ENCODE measurements around the gene GPR137B.

The GPR137B gene

GRCh38 chr1:236235116-236235515 lies 92.8 kb downstream of the GPR137B start:
- Histone ChIP-seq H3K4me2 (ENCODE audit: low read length) (no peak overlapping the region), H3K36me3 (ENCODE audit: control insufficient read depth, low read length) (peaks cover 17% of the 10 kb centered on the region), H3K4me1 (ENCODE audit: control insufficient read depth, low read length) (no peaks in the 10 kb centered on the region), H3K9me2 (replicated peaks; ENCODE audit: control insufficient read depth, low read length) (no peaks in the 10 kb centered on the region), H3K79me2 (ENCODE audit: control insufficient read depth, low read length) (no peaks in the 10 kb centered on the region), H3F3A (ENCODE audit: control insufficient read depth, insufficient read depth) (0 out of 2 replicates have a peak, but pooled peaks cover 4% of the 10 kb centered on the region), H3K4me3 (ENCODE audit: low read length) (no peak overlapping the region), H3K9me3 (ENCODE audit: control insufficient read depth, insufficient read depth, low read length) (no peaks in the 10 kb centered on the region), H3K27me3 (ENCODE audit: control insufficient read depth, low read length) (no peaks in the 10 kb centered on the region), H3K27ac (ENCODE audit: low read depth, low read length) (no peak overlapping the region), H4K20me1 (ENCODE audit: control insufficient read depth, insufficient read depth, low read depth, low read length) (no peaks in the 10 kb centered on the region)
- TF ChIP-seq EZH2phosphoT487 (IDR thresholded peaks at IDR 0.05; ENCODE audit: borderline replicate concordance, low read length) (no peak), CTCF (IDR thresholded peaks at IDR 0.05; ENCODE audit: low read depth, low read length, poor library complexity, severe bottlenecking) (no peak)

DNA sequence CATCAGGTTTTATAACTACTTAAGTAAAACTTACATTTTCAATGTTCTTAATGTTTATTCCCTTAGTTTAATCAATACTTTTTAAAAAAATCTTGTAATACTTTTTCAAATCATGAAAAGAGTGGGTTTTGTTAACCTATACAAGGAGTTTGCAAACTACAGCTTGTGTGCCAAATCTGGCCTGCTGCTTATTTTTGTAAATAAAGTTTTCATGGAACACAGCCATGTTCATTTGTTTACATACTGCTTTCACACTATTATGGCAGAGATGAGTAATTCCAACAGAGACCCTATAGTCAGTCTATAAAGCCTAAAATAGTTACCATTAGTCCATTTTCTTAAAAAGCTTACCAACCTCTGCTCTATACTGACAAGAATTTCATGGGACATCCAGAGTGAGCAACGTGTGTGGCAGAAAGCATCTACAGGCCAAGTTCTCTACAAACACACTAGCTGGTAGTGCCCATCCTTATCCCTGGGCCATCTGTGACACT lies 96.8 kb downstream of the GPR137B start:
- 0 out of 2 replicates have a peak, but pooled peaks cover 4% of the 10 kb centered on the region for H3F3A ChIP-seq (ENCODE audit: control insufficient read depth, insufficient read depth)
- H3K4me1 ChIP-seq (ENCODE audit: control insufficient read depth, low read length) = no peaks in the 10 kb centered on the region
- H4K20me1 ChIP-seq (ENCODE audit: control insufficient read depth, insufficient read depth, low read depth, low read length) = no peaks in the 10 kb centered on the region
- no peak overlapping the region for H3K4me2 ChIP-seq (ENCODE audit: low read length)
- no peak for TF ChIP-seq CTCF (IDR thresholded peaks at IDR 0.05; ENCODE audit: low read depth, low read length, poor library complexity, severe bottlenecking)
- H3K27me3 ChIP-seq (ENCODE audit: control insufficient read depth, low read length) = no peaks in the 10 kb centered on the region
- no peak overlapping the region for H3K4me3 ChIP-seq (ENCODE audit: low read length)
- no peaks in the 10 kb centered on the region for H3K9me2 ChIP-seq (replicated peaks; ENCODE audit: control insufficient read depth, low read length)
- no peaks in the 10 kb centered on the region for H3K9me3 ChIP-seq (ENCODE audit: control insufficient read depth, insufficient read depth, low read length)
- H3K27ac ChIP-seq (ENCODE audit: low read depth, low read length) = no peak overlapping the region
- no peaks in the 10 kb centered on the region for H3K79me2 ChIP-seq (ENCODE audit: control insufficient read depth, low read length)
- H3K36me3 ChIP-seq (ENCODE audit: control insufficient read depth, low read length) = peaks cover 26% of the 10 kb centered on the region

GRCh38 chr1:236240675-236241074 lies 98.3 kb downstream of the GPR137B start:
- Histone ChIP-seq H3K36me3 (ENCODE audit: control insufficient read depth, low read length) (peaks cover 23% of the 10 kb centered on the region), H3K4me2 (ENCODE audit: low read length) (no peak overlapping the region), H3K9me3 (ENCODE audit: control insufficient read depth, insufficient read depth, low read length) (no peaks in the 10 kb centered on the region)

More at GRCh38 chr1:236240675-236241074, 98.3 kb downstream of the GPR137B start:
- H4K20me1 ChIP-seq (ENCODE audit: control insufficient read depth, insufficient read depth, low read depth, low read length) = no peaks in the 10 kb centered on the region
- H3K79me2 ChIP-seq (ENCODE audit: control insufficient read depth, low read length) = no peaks in the 10 kb centered on the region
- H3K9me2 ChIP-seq (replicated peaks; ENCODE audit: control insufficient read depth, low read length) = no peaks in the 10 kb centered on the region
- H3K4me3 ChIP-seq (ENCODE audit: low read length) = no peak overlapping the region
- no peak for TF ChIP-seq EZH2phosphoT487 (IDR thresholded peaks at IDR 0.05; ENCODE audit: borderline replicate concordance, low read length)
- TF ChIP-seq CTCF (IDR thresholded peaks at IDR 0.05; ENCODE audit: low read depth, low read length, poor library complexity, severe bottlenecking) = no peak
- H3K27me3 ChIP-seq (ENCODE audit: control insufficient read depth, low read length) = no peaks in the 10 kb centered on the region
- H3K4me1 ChIP-seq (ENCODE audit: control insufficient read depth, low read length) = no peaks in the 10 kb centered on the region
- H3K27ac ChIP-seq (ENCODE audit: low read depth, low read length) = no peak overlapping the region
- no peaks in the 10 kb centered on the region for H3F3A ChIP-seq (ENCODE audit: control insufficient read depth, insufficient read depth)
